Neural cell (in vitro differentiated cells): ENCODE measurements around the gene NPLOC4. TPM values are rescaled to one million over a fixed set of nuclear protein-coding genes. Genes with fewer than 3 reads are reported as not detected.

Source experiments
- H2AFZ ChIP-seq: fragments of 200-600, 300-800 bp; sonication (generic), shearing (Covaris generic); 2 replicates; pipeline ENCODE4 v1.6.0; 2014; ENCODE audit warnings: low read depth, mild to moderate bottlenecking, antibody characterized with exemption, low read length, moderate library complexity
- H3F3A ChIP-seq: fragments of 200-600 bp; shearing (Covaris generic); 2 replicates; pipeline ENCODE4 v1.6.1; 2016; ENCODE audit warnings: mild to moderate bottlenecking, moderate library complexity, mixed read lengths, antibody characterized with exemption, low read length; ENCODE audit not compliant: insufficient read depth, poor library complexity, severe bottlenecking
- H3K27ac ChIP-seq: fragments of 200-600, 300-800 bp; sonication (generic), shearing (Covaris generic); 2 replicates; pipeline ENCODE4 v1.5.1; 2014; ENCODE audit warnings: mild to moderate bottlenecking, low read length, moderate library complexity
- H3K27me3 ChIP-seq: fragments of 300-800, 200-600 bp; sonication (generic), shearing (Covaris generic); 2 replicates; pipeline ENCODE4 v1.6.0; 2014; ENCODE audit warnings: mild to moderate bottlenecking, low read depth, low read length, moderate library complexity; ENCODE audit not compliant: insufficient read depth
- H3K36me3 ChIP-seq: fragments of 300-800, 200-600 bp; sonication (generic), shearing (Covaris generic); 2 replicates; pipeline ENCODE4 v1.5.1; 2014; ENCODE audit warnings: mild to moderate bottlenecking, antibody characterized with exemption, low read length, moderate library complexity; ENCODE audit not compliant: insufficient read depth
- H3K4me2 ChIP-seq: fragments of 300-800, 200-600 bp; sonication (generic), shearing (Covaris generic); 2 replicates; pipeline ENCODE4 v1.6.0; 2014; ENCODE audit warnings: mild to moderate bottlenecking, low read length
- H3K4me3 ChIP-seq: fragments of 300-800, 200-600 bp; sonication (generic), shearing (Covaris generic); 2 replicates; pipeline ENCODE4 v1.5.1; 2014; ENCODE audit warnings: mild to moderate bottlenecking, low read length, moderate library complexity
- H3K79me2 ChIP-seq: fragments of 200-600 bp; shearing (Covaris generic); replicated peaks from 2 replicates; pipeline ENCODE4 v1.6.0; 2014; ENCODE audit warnings: mild to moderate bottlenecking, low read length, moderate library complexity; ENCODE audit not compliant: insufficient read depth
- H3K9ac ChIP-seq: fragments of 300-800, 200-600 bp; sonication (generic), shearing (Covaris generic); 2 replicates; pipeline ENCODE4 v1.6.1; 2016; ENCODE audit warnings: mild to moderate bottlenecking, low read length, mixed read lengths
- H3K9me2 ChIP-seq: fragments of 200-600 bp; shearing (Covaris generic); 2 replicates; pipeline ENCODE4 v1.6.1; 2016; ENCODE audit warnings: mild to moderate bottlenecking, low read length, mixed read lengths; ENCODE audit not compliant: insufficient read depth
- H3K9me3 ChIP-seq: fragments of 200-600, 300-800 bp; sonication (generic), shearing (Covaris generic); 2 replicates; pipeline ENCODE4 v1.6.1; 2016; ENCODE audit warnings: mild to moderate bottlenecking, mixed run types, low read length, moderate library complexity, mixed read lengths
- H4K20me1 ChIP-seq: fragments of 200-600 bp; shearing (Covaris generic); 2 replicates; pipeline ENCODE4 v1.6.1; 2016; ENCODE audit warnings: mild to moderate bottlenecking, mixed run types; ENCODE audit not compliant: insufficient read depth
- CTCF ChIP-seq: fragments of 450-650 bp; IDR thresholded peaks from 2 replicates; pipeline ENCODE4 v1.5.1; 2014; ENCODE audit warnings: antibody characterized with exemption, mild to moderate bottlenecking, moderate library complexity; ENCODE audit not compliant: poor library complexity, severe bottlenecking
- EP300 ChIP-seq: fragments of 450-650 bp; conservative IDR thresholded peaks from 2 replicates; pipeline ENCODE4 v1.6.1; 2014; ENCODE audit warnings: antibody characterized with exemption, mild to moderate bottlenecking, moderate library complexity; ENCODE audit not compliant: poor library complexity, severe bottlenecking
- EZH2 ChIP-seq: fragments of 200-600, 300-800 bp; shearing (Covaris generic), sonication (generic); IDR thresholded peaks from 2 replicates; pipeline ENCODE4 v1.6.1; 2014; ENCODE audit warnings: antibody characterized with exemption, low read length, borderline replicate concordance, mild to moderate bottlenecking; ENCODE audit not compliant: insufficient read depth, poor library complexity, severe bottlenecking
- MXI1 ChIP-seq: fragments of 450-650 bp; conservative IDR thresholded peaks from 2 replicates; pipeline ENCODE4 v1.6.1; 2014; ENCODE audit warnings: antibody characterized with exemption, mild to moderate bottlenecking; ENCODE audit not compliant: poor library complexity, severe bottlenecking
- POLR2AphosphoS5 ChIP-seq: IDR thresholded peaks from 2 replicates; pipeline ENCODE4 v1.6.1; 2012
- RAD21 ChIP-seq: fragments of 450-650 bp; conservative IDR thresholded peaks from 2 replicates; pipeline ENCODE4 v1.6.1; 2014; ENCODE audit warnings: antibody characterized with exemption, mild to moderate bottlenecking, moderate library complexity
- REST ChIP-seq: IDR thresholded peaks from 2 replicates; pipeline ENCODE4 v1.6.1; 2012; ENCODE audit warnings: borderline replicate concordance
- SMC3 ChIP-seq: fragments of 450-650 bp; conservative IDR thresholded peaks from 2 replicates; pipeline ENCODE4 v1.6.1; 2014; ENCODE audit warnings: antibody characterized with exemption, mild to moderate bottlenecking, moderate library complexity; ENCODE audit not compliant: poor library complexity
- TAF1 ChIP-seq: IDR thresholded peaks from 2 replicates; pipeline ENCODE4 v1.6.1; 2012; ENCODE audit warnings: low read depth
- polyA plus RNA-seq: library from polyadenylated mRNA; depleted of rRNA; stranded (reverse); fragments of >200 nt; gene quantifications from 2 replicates; pipeline ENCODE4 v1.2.3, GENCODE V29; 2014

The NPLOC4 gene
- polyA plus RNA-seq, 1 donor from 2014 or later: 32.3 TPM

GRCh38 chr17:81567191-81567590 is 69.7 kb downstream of the NPLOC4 start:
- peaks cover 6% of the 10 kb centered on the region for H3K36me3 ChIP-seq
- H3K9ac ChIP-seq: no peak overlapping the region
- H3K27ac ChIP-seq: no peak overlapping the region

GRCh38 chr17:81566461-81567126 is 70.3 kb downstream of the NPLOC4 start:
- no peaks in the 10 kb centered on the region for H4K20me1 ChIP-seq
- no peak overlapping the region for H3K4me3 ChIP-seq
- H3K36me3 ChIP-seq: peaks cover 3% of the 10 kb centered on the region
- H3K79me2 ChIP-seq: no peaks in the 10 kb centered on the region
- H3F3A ChIP-seq: no peaks in the 10 kb centered on the region
- H3K4me2 ChIP-seq: no peak overlapping the region
- H3K9me3 ChIP-seq: no peaks in the 10 kb centered on the region
- no peaks in the 10 kb centered on the region for H3K9me2 ChIP-seq
- no peak overlapping the region for H2AFZ ChIP-seq
- no peak overlapping the region for H3K9ac ChIP-seq
- no peak overlapping the region for H3K27ac ChIP-seq
- no peaks in the 10 kb centered on the region for H3K27me3 ChIP-seq
- no peak for TF ChIP-seq EP300
- TF ChIP-seq RAD21: no peak
- no peak for TF ChIP-seq TAF1
- no peak for TF ChIP-seq CTCF
- TF ChIP-seq REST: no peak
- TF ChIP-seq POLR2AphosphoS5: no peak

More at GRCh38 chr17:81567191-81567590, 69.7 kb downstream of the NPLOC4 start:
- H3K9me3 ChIP-seq: no peaks in the 10 kb centered on the region
- H3K27me3 ChIP-seq: no peaks in the 10 kb centered on the region
- no peak overlapping the region for H3K4me2 ChIP-seq
- no peaks in the 10 kb centered on the region for H4K20me1 ChIP-seq
- no peaks in the 10 kb centered on the region for H3K9me2 ChIP-seq
- no peak for TF ChIP-seq CTCF
- no peak for TF ChIP-seq SMC3
- no peak for TF ChIP-seq POLR2AphosphoS5
- TF ChIP-seq EZH2: no peak
- TF ChIP-seq MXI1: no peak
- no peak for TF ChIP-seq EP300
- no peak for TF ChIP-seq RAD21
- TF ChIP-seq TAF1: no peak
- TF ChIP-seq REST: no peak
- H3K79me2 ChIP-seq: no peaks in the 10 kb centered on the region
- no peaks in the 10 kb centered on the region for H3F3A ChIP-seq
- H3K4me3 ChIP-seq: no peak overlapping the region
- no peak overlapping the region for H2AFZ ChIP-seq
